ENCODE measurements around the gene CCDC3.

The CCDC3 gene

DNA sequence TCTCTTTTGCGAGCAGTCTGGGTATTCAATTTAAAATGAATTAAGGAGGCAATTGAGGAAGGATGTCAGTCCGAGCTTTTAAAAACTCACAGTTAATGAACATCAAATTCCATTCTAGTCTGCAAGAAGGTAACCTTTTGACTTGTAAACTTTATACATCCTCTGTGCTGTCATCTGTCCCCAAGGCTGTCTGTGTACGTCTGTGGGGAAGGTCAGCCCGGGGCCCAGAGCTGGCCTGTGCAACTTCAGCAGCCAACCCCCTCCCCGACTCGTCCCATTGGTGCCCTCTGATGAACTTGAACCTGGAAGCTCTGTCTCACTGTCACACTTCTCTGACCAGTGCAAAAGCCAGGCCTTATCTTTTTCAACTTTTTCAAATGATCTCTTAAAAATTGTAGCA lies 80.3 kb downstream of the CCDC3 start:
- TF ChIP-seq, protein P1, sequence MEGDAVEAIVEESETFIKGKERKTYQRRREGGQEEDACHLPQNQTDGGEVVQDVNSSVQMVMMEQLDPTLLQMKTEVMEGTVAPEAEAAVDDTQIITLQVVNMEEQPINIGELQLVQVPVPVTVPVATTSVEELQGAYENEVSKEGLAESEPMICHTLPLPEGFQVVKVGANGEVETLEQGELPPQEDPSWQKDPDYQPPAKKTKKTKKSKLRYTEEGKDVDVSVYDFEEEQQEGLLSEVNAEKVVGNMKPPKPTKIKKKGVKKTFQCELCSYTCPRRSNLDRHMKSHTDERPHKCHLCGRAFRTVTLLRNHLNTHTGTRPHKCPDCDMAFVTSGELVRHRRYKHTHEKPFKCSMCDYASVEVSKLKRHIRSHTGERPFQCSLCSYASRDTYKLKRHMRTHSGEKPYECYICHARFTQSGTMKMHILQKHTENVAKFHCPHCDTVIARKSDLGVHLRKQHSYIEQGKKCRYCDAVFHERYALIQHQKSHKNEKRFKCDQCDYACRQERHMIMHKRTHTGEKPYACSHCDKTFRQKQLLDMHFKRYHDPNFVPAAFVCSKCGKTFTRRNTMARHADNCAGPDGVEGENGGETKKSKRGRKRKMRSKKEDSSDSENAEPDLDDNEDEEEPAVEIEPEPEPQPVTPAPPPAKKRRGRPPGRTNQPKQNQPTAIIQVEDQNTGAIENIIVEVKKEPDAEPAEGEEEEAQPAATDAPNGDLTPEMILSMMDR (IDR thresholded peaks at IDR 0.05; ENCODE audit: low read length, missing control alignments) = no peak
- DNase-seq (ENCODE audit: low read depth) = no peak

DNA sequence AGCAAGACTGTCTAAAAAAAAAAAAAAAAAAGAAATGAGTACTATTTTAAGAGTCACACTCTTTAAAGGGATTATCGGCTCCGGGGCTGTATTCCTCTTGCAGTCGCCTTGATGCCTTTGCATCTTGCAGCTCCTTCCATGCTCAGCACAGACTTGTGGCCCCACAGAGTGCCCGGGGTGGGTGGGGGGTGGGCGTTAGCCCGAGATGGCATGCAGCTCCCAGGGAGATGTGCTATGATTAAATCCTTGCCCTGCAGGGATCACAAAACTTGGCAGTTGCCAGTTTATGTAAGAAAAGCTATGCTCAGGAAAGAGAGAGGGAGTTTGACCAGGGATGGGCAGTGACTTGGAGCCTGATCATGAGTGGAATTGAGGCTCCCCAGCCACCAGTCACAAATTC lies 81.9 kb downstream of the CCDC3 start:
- no peak overlapping the region for H3K4me3 ChIP-seq (replicated peaks; ENCODE audit: low read depth, low read length)
- TF ChIP-seq, protein P1 (IDR thresholded peaks at IDR 0.05; ENCODE audit: low read length, missing control alignments) = no peak
- no peak for DNase-seq (ENCODE audit: low read depth)

More for the DNA sequence above, 80.3 kb downstream of the CCDC3 start:
- H3K4me3 ChIP-seq (replicated peaks; ENCODE audit: low read depth, low read length) = no peak overlapping the region

DNA sequence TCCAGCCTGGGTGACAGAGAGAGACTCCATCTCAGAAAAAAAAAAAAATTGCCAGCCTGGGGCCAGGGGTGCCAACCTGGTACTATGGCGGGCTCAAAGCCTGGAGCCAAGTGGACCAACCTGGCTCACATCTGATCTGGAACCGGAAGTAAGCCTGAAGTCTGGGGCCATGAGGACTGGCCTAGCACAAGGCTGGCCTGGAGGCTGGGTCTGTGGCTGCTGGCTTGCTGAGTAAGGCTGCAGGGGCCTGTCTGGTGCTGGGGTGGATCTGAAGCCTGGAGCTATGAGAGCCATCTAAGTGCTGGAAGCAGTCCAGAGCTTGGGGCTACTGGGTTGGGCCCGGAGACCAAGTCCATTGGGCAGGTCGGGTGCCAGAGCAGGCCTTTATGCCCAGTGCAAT lies 84.9 kb downstream of the CCDC3 start:
- H3K4me3 ChIP-seq (replicated peaks; ENCODE audit: low read depth, low read length) = no peak overlapping the region
- no peak for DNase-seq (ENCODE audit: low read depth)
- TF ChIP-seq, protein P1 (IDR thresholded peaks at IDR 0.05; ENCODE audit: low read length, missing control alignments) = no peak

DNA sequence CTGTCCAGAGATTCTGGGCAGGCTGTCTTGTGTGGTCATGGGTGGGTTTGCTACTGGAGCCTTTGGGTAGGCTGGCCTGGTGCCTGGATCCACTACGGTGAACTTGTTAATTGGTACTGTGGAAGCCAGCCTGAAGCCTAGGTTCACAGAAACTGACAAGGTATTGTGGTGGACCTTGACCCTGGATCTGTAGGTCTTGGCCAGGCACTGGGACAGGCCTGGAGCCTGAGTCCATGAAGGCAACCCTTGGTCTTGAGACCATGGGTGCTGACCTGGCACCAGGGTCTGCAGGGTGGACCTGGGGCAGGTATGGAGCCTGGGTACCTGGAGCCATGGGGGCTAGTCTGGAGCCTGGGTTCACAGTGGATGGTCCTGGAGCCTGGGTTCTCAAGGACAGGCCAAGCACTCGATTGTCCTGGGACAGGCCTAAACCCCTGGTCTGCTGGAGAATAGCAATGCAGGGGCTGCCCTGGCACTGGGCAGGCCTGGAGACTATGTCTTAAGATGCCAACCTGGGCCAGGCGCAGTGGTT lies 85.8 kb downstream of the CCDC3 start:
- H3K4me3 ChIP-seq (replicated peaks; ENCODE audit: low read depth, low read length) = no peak overlapping the region
- TF ChIP-seq, protein P1 (IDR thresholded peaks at IDR 0.05; ENCODE audit: low read length, missing control alignments) = no peak
- DNase-seq (ENCODE audit: low read depth) = no peak

DNA sequence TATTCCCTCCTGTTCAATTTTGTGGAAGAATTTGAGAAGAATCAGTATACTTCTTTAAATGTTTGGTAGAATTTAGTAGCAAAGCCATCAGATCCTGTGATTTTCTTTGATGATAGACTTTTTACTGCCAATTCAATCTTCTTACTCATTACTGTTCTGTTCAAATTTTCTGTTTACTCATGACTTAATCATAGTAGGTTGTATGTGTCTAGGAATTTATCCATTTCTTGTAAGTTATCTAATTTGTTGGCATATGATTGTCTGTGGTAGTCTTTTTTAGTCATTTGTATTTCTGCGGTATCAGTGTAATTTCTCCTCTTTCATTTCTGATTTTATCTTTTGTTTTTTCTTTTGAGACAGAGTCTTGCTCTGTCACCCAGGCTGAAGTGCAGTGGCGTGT lies 87.4 kb downstream of the CCDC3 start:
- no peak for DNase-seq (ENCODE audit: low read depth)
- TF ChIP-seq, protein P1 (IDR thresholded peaks at IDR 0.05; ENCODE audit: low read length, missing control alignments) = no peak
- H3K4me3 ChIP-seq (replicated peaks; ENCODE audit: low read depth, low read length) = no peak overlapping the region

DNA sequence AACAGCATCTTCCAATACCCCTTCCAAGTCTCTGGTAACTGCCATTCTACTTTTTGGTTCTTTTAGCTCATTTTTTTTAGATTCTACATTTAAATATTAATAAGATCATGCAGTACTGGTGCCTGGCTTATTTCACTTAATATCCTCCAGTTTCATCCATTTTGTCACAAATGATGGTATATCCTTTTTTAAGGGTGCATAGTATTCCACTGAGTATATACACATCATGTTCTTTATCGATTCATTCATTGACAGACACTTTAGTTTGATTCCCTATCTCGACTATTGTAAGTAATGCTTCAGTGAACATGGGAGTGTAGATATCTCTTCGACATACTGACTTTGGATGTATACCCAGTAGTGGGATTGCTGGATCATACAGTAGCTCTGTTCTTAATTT lies 89.7 kb downstream of the CCDC3 start:
- no peak overlapping the region for H3K4me3 ChIP-seq (replicated peaks; ENCODE audit: low read depth, low read length)
- DNase-seq (ENCODE audit: low read depth) = no peak
- TF ChIP-seq, protein P1 (IDR thresholded peaks at IDR 0.05; ENCODE audit: low read length, missing control alignments) = no peak

DNA sequence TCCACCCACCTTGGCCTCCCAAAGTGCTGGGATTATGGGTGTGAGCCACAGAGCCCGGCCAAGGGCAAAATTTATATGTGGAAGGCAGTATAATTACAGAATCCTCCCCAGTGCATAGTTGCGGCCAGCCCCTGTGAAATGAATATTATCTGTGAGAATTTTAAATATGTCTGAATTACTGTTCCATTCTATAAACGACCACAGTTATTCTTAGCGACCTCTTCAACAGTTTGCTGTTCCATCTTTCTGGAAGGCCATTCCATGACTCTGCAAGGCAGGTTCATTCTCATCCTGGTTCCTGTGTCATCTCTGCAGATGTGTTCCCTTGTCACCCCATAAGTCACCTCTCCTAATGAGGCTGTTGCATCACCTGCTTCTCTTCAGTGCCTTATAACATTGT lies 90.7 kb downstream of the CCDC3 start:
- TF ChIP-seq, protein P1 (IDR thresholded peaks at IDR 0.05; ENCODE audit: low read length, missing control alignments) = no peak
- H3K4me3 ChIP-seq (replicated peaks; ENCODE audit: low read depth, low read length) = no peak overlapping the region
- no peak for DNase-seq (ENCODE audit: low read depth)

Measured in fibroblast of pulmonary artery (primary cell).